ENCODE results near the gene PATJ.
"Not testable (repeated sequence)": the region's sequence is repeated elsewhere in the genome, so short reads cannot be mapped to it uniquely, and the experiment has no call there.

PATJ gene

GRCh38 chr1:61894296-61894695 is 152.0 kb downstream of the PATJ start:
- DNase-seq, result not testable (repeated sequence)

- DNase-seq, result no peak
Measured at GRCh38 chr1:61895175-61895574, 152.9 kb downstream of the PATJ start.

DNA sequence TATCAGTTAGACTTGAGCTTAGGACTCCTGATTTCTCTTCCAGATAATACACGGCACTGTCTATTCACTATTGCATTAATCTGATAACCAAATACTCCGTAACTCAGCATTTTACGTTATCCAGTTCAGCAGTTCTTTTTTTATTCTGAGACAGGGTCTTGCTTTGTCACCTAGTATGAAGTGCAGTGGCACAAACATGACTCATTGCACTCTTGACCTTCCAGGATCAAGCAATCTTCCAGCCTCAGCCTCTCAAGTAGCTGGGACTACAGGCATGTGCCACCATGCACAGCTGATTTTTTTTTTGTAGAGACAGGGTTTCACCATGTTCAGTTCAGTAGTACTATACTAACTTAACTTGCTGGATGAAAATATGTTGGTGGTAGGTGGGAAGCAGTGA is 156.4 kb downstream of the PATJ start:
- no peak for DNase-seq

GRCh38 chr1:61904354-61904753 is 162.1 kb downstream of the PATJ start:
- no peak for DNase-seq

DNA sequence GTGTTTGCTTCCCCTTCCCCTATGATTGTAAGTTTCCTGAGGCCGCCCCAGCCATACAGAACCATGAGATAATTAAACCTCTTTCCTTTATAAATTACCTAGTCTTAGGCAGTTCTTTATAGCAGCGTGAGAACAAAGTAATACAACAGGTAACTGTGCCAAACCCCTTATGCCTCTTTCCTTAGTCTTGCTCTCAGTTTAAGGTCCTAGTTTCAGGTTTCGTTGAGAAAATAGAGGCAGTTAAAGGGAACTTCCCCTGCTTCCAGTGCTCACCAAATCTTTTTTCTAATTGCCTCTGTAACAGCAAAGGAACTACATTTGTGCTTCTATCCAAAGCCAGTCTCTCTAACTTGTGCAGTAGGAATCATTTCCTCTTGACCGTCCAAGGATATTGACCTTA is 164.8 kb downstream of the PATJ start:
- DNase-seq, result no peak

- no peak for DNase-seq
Measured at GRCh38 chr1:61910035-61910434, 167.8 kb downstream of the PATJ start.

GRCh38 chr1:61914823-61915482 is 172.7 kb downstream of the PATJ start:
- no peak for DNase-seq

DNA sequence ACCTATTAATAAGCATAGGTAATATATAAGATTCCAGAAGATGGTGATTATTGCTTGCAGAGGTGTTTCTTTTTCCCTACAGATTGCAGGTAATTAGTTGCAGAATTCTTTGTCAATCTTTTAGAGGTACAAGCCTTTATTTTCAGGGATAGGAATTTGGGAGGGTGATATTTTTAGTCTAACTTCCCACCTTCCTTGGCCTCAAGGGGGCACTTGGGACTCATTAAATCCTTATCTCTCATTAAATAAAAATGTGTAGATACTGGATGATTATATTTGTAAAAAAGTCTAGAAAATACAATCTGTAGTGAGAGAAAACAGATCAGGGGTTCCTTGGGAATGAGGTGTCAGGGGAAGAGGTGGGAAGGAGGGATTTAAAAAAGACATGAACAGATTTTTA is 179.2 kb downstream of the PATJ start:
- no peak for DNase-seq

GRCh38 chr1:61922950-61923480 is 180.7 kb downstream of the PATJ start:
- no peak for DNase-seq

- DNase-seq, result no peak
Measured at GRCh38 chr1:61925591-61926298, 183.5 kb downstream of the PATJ start.

DNA sequence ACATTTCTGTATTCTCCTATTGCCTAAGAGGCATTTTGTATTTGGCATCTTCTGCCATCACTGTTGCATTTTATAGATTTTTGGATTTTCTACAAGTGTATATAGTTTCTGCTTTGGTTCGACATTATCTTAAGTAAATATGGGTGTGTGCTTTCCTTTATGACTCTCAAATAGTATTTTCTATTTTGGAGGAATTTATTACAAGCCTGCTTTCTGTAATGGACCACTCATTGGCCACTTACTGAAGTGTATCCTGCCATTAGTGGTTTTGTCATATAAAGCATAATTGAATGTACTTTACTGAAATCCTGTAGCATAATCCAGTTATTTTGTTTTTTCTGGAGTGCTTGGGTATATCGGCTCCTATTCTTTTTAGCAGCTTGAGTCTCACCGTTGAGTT is 184.3 kb downstream of the PATJ start:
- DNase-seq, result no peak

DNA sequence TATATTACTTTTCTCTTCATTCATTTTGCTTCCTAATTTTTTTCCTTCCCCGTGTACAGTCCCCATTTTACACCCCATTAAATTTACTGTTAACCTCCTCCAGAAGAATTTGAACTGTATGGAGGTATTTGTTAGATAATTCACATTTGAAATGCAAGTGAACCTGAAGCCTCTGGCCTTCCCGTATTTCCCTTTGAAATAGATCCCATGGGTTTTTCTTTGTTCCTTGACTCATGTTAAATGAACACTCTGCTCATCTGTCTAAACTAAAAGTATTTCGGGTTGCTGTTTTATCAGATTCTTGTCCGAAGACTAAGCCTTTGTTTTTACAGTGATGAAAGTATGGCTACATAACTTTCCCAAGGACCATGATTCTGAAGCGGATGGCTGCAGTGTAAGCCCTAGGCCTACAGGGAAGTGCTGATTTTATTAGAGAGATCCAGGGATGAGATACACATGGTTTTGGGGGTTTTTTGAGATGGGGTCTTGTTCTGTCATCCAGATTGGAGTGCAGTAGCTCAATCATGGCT is 187.9 kb downstream of the PATJ start:
- DNase-seq, result no peak

DNA sequence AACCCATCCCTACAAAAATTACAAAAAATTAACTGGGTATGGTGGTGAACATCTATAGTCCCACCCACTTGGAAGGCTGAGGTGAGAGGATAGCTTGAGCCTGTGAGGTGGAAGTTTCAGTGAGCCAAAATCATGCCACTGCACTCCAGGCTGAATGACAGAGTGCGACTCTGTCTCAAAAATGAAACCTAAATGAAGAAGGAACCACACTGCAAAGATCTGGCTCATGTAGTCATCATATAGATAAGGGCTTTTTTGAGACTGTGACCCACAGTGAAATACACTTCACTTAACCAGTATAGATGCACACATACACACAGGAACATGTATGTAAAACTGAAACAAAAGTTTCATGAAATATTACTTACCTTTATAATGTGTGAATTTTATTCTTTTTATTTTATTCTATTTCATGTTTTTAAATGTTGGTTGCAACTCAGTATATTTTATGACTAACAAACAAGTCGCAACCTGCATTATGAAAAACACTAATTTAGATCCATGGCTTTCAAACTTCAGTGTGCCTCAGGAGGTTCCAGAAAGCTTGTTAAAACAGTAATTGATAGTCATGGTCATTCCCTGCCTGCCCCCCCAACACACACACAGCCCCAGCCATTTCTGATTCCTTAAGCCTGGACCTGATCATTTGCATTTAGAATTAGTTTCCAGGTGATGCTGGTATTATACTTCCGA is 189.5 kb downstream of the PATJ start:
- no peak for DNase-seq

DNA sequence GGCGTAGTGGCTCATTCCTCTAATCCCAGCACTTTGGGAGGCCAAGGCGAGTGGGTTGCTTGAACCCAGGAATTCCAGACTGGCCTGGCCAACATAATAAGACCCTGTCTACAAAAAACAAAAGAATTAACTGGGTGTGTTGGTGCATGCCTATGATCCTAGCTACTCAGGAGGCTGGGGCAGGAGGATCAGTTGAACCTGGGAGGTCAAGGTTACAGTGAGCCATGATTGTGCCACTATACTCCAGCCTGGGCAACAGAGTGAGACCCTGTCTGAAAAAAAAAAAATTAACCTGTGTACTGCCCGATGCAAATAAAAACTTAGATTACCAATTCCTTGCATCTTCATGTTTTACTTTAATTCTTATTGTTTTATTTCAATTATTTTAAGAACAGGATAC is 193.2 kb downstream of the PATJ start:
- DNase-seq, result no peak

DNA sequence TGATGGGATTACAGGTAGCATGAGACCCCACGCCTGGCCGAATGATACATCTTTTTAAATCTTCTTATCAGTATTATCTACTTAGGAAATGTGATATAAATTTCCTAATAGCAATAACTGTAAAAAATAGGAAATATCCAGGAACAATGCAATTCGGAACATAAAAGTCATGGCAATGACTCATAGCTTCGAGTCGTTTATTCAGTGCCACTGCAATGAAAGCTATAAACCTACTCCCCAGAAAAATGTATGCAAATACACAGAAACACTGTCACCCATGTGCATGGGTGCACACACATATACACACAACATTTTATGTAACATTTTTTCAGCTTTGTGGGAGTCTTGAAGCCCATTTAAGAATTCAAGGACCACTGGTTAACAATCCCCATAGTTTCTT is 194.6 kb downstream of the PATJ start:
- DNase-seq, result no peak

- DNase-seq, result no peak
Measured at GRCh38 chr1:61941794-61942193, 199.5 kb downstream of the PATJ start.

DNA sequence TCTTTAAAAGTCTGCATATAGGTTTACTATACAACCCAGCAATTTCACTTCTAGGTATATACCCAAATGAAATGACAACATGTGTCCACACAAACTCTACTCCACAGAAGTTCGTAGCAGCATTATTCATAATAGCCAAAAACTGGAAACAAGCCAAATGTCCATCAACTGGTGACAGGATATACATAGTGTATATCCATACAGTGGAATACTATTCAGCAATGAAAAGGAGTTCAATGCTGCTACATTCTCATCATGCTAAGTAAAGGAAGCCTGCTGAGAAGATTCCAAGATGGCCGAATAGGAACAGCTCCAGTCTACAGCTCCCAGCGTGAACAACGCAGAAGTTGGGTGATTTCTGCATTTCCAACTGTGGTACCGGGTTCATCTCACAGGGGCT is 200.6 kb downstream of the PATJ start:
- no peak for DNase-seq

- not testable (repeated sequence) for DNase-seq
Measured at GRCh38 chr1:61948685-61949084, 206.4 kb downstream of the PATJ start.

GRCh38 chr1:61950418-61950817 is 208.1 kb downstream of the PATJ start:
- DNase-seq, result no peak

GRCh38 chr1:61951731-61952580 is 209.7 kb downstream of the PATJ start:
- no peak for DNase-seq

GRCh38 chr1:61952675-61953074 is 210.4 kb downstream of the PATJ start:
- DNase-seq, result no peak

GRCh38 chr1:61953076-61953789 is 211.0 kb downstream of the PATJ start:
- no peak for DNase-seq
